Heart right ventricle (tissue), 16 donors: ENCODE results near the gene SALL3. TPM values are rescaled to one million over a fixed set of nuclear protein-coding genes. Genes with fewer than 3 reads are reported as not detected.

ENCODE experiments used
- ATAC-seq, 8 donors: fragments of 200-7000 bp; cut with Tn5 transposase; one replicate each; pipeline ENCODE4 v1.9.1; 2020; ENCODE audit warnings: mild to moderate bottlenecking in 8 of 8, moderate library complexity in 8 of 8, moderate number of reproducible peaks in 1 of 8
- DNase-seq, 2 donors: peaks; one replicate each; pipeline ENCODE4 v3.0.0-alpha.2; 2020
- H3K27ac ChIP-seq, 10 donors: fragments of 200-600 bp; sonication (generic) in 2 of 10; one replicate each; pipeline versions ENCODE4 v1.5.0 to v1.8.0; 2020 to 2022; ENCODE audit warnings: mild to moderate bottlenecking in 3 of 10
- H3K27me3 ChIP-seq, 7 donors: fragments of 200-600 bp; one replicate each; pipeline ENCODE4 v1.8.0; 2021 to 2022; ENCODE audit warnings: mild to moderate bottlenecking in 2 of 7
- H3K36me3 ChIP-seq, 9 donors: fragments of 200-600 bp; sonication (generic) in 1 of 9; one replicate each; pipeline versions ENCODE4 v1.5.0 to v1.8.0; 2020 to 2022; ENCODE audit warnings: mild to moderate bottlenecking in 2 of 9
- H3K4me1 ChIP-seq, 9 donors: fragments of 200-600 bp; sonication (generic) in 1 of 9; one replicate each; pipeline versions ENCODE4 v1.5.0 to v1.8.0; 2020 to 2022; ENCODE audit warnings: mild to moderate bottlenecking in 4 of 9
- H3K4me3 ChIP-seq, 10 donors: fragments of 200-600 bp; sonication (generic) in 2 of 10; one replicate each; pipeline versions ENCODE4 v1.5.0 to v1.8.0; 2020 to 2022; ENCODE audit warnings: mild to moderate bottlenecking in 7 of 10, moderate library complexity in 2 of 10
- H3K9me3 ChIP-seq, 11 donors: fragments of 200-600 bp in 10 of 11; sonication (generic) in 2 of 11; one replicate each; pipeline versions ENCODE4 v1.5.0 to v1.8.0; 2013 to 2022; ENCODE audit warnings: mild to moderate bottlenecking in 2 of 11, control low read depth in 1 of 11, moderate library complexity in 1 of 11
- WGBS, 2 donors: extraction: QIAGEN DNeasy Blood & Tissue Kit; methylation state at CpG; one replicate each; pipeline ENCODE4 v1.1.7; 2013; ENCODE audit warnings: inconsistent platforms in 1 of 2; 5-methylcytosine and 5-hydroxymethylcytosine counted together
- intact Hi-C, 10 donors: fragments of 100-400 bp; cut with DNase I; formaldehyde crosslinking; loops; one replicate each; pipeline versions ENCODE4 v1.11.1 to v1.14.2; 2022
- polyA plus RNA-seq, 2 donors: library from polyadenylated mRNA; stranded (reverse); fragments of 200-250 nt; gene quantifications; one replicate each; pipeline ENCODE4 v1.2.3, GENCODE V29; 2013
- total RNA-seq, 10 donors: library from RNA; stranded (reverse); fragmentation: NEBNext Ultra II Directional in 3 of 10; extraction: Animal tissue kit (Norgen Biotek cat#: 25700) in 3 of 10; gene quantifications; one replicate each; pipeline versions ENCODE4 v1.2.1 to v1.2.4, GENCODE V29; 2021 to 2023
- TF ChIP-seq, protein P1 (sequence below), 9 donors: fragments of 200-600 bp; sonication (generic) in 2 of 9; IDR thresholded peaks; one replicate each; pipeline versions ENCODE4 v1.5.0 to v1.8.0; 2021 to 2022; ENCODE audit warnings: antibody characterized with exemption in 9 of 9, mild to moderate bottlenecking in 5 of 9, moderate library complexity in 1 of 9
- donor health status: Arrhythmogenic right ventricular cardiomyopathy.
- donor health status: ischemic (EF 13 %, LVEDD 7.1; RV severe dilation, severe dysfunction).
- donor health status: healthy with polysubstance abuse.
- donor health status: DM: no; HTN: yes; CAD: no.
- donor health status: DM: no; HTN: no; CAD: no.
- donor health status: ischemic (EF 25% LVEDD 6.9; RV normal size, moderate dysfunction).
- donor health status: ischemic (EF 25% LVEDD 5.7; RV mildly dilated, moderate dysfunction).
- donor health status: healthy.
- donor health status: DM: yes; HTN: yes; CAD: no.
- donor health status: Ischemic cardiomyopathy.
- donor health status: ischemic (EF 35%, LVEDD 5.7; RV mildly dilated, moderate dysfunction).
- donor health status: nonischemic (EF 11% LVEDD 7.7; RV severe dilation, severe dysfunction).
- donor health status: DM: yes; HTN: yes; CAD: no.
- donor health status: PGD.
- donor health status: ischemic (EF 29% LVEDD 5.4; RV normal size, mild dysfunction).
- donor health status: nonischemic (EF 23%, LVEDD 6.1; RV moderate dilation, normal function).

Gene SALL3
- total and polyA plus RNA-seq, 12 donors: 0.06 to 1.2 (median 0.17) TPM; not detected in 1

DNA sequence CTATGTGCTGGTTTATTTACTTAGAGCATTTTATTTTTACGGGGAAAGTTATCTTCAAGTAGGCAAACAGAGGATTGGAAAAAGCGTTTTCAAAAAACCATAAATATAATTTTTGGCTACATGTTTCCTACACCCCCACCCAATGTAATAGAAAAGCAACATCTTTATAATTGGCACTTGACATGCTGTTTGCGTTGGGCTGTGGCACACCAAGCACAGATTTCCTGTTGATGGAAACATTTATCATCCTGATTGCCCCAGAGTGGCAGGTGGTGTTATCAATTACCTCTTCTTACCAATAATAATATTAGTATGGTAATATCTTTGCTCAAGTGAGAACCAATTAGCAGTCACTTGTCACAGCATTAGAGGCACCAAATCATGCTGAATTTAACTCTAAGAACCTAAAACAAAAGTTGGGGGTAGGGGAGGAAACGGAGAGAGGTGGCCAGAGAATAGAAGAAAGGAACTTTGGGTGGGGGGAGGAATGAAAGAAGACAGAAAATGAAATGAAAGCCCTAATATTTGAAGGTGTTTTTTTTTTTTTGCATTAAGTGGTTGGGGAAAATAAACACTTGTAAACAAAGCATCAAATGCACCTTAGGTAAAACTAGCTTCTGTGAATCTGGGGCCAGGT lies 3.8 kb upstream of the SALL3 start:
- no peaks in the 10 kb centered on the region for H3K9me3 ChIP-seq
- DNase-seq: no peak
- no peak overlapping the region for H3K27ac ChIP-seq
- H3K4me3 ChIP-seq: no peak overlapping the region
- TF ChIP-seq, protein P1, sequence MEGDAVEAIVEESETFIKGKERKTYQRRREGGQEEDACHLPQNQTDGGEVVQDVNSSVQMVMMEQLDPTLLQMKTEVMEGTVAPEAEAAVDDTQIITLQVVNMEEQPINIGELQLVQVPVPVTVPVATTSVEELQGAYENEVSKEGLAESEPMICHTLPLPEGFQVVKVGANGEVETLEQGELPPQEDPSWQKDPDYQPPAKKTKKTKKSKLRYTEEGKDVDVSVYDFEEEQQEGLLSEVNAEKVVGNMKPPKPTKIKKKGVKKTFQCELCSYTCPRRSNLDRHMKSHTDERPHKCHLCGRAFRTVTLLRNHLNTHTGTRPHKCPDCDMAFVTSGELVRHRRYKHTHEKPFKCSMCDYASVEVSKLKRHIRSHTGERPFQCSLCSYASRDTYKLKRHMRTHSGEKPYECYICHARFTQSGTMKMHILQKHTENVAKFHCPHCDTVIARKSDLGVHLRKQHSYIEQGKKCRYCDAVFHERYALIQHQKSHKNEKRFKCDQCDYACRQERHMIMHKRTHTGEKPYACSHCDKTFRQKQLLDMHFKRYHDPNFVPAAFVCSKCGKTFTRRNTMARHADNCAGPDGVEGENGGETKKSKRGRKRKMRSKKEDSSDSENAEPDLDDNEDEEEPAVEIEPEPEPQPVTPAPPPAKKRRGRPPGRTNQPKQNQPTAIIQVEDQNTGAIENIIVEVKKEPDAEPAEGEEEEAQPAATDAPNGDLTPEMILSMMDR (IDR thresholded peaks at IDR 0.05): no peak
- intact Hi-C loops: no loop called here
- H3K4me1 ChIP-seq: peaks cover 0 to 22% (median 17%) of the 10 kb centered on the region in 9 donors
- 19 to 27% methylated on average over 4 of the region's 4 CpGs for WGBS, 2 donors
- peaks cover 39 to 94% (median 93%) of the 10 kb centered on the region in 7 donors for H3K27me3 ChIP-seq
- no peaks in the 10 kb centered on the region for H3K36me3 ChIP-seq
- no peak for ATAC-seq

DNA sequence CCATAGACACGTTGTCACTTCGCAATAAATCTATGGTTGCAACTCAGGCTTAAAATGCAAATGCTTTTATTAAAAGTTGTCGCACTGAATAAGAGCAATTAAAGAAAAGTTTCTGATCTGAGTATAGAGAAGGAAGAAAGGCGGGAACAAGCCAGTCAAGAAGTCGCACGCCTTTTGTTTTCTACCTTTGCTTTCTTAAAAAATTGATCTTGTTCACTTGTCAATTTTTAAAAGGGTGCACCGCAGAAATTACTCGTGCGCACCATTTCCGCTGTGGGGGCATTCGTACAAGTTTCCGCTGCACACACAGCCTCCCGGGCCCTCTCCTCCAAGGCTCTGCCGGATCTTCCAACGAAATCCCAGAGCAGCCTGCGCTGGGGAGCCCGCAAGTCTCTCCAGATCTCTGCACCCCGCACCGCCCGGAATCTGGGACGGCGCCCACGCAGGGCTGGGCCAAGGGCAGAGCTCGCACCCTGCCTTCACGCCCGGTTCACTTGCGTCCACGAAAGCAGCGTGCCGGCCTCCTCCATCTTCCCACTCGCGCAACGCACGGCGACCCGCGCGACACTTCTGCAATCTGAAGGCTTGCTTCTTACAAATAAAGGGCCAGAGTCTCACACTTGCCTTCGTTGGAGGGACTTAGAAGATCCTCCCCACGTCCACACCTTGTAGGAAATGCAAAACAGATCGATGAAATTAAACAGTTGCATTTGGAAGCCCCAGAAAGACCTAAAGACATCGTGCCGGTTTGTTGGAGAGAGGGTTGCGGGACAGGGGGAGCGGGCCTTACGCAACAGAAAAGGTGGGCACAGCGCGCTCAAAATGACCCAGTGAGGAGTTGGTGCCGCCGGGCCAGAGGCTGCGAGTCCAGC lies 2.6 kb upstream of the SALL3 start:
- no peaks in the 10 kb centered on the region for H3K9me3 ChIP-seq
- DNase-seq (no peak), ATAC-seq (no peak)
- H3K27me3 ChIP-seq: peaks cover 44 to 96% (median 93%) of the 10 kb centered on the region in 7 donors
- 7 to 8% methylated on average over 51 of the region's 51 CpGs for WGBS, 2 donors
- H3K27ac ChIP-seq: no peak overlapping the region
- H3K4me1 ChIP-seq: peaks cover 0 to 29% (median 23%) of the 10 kb centered on the region in 9 donors
- H3K36me3 ChIP-seq: no peaks in the 10 kb centered on the region
- TF ChIP-seq, protein P1 (IDR thresholded peaks at IDR 0.05): no peak
- intact Hi-C loops: no loop called here
- H3K4me3 ChIP-seq: no peak overlapping the region

DNA sequence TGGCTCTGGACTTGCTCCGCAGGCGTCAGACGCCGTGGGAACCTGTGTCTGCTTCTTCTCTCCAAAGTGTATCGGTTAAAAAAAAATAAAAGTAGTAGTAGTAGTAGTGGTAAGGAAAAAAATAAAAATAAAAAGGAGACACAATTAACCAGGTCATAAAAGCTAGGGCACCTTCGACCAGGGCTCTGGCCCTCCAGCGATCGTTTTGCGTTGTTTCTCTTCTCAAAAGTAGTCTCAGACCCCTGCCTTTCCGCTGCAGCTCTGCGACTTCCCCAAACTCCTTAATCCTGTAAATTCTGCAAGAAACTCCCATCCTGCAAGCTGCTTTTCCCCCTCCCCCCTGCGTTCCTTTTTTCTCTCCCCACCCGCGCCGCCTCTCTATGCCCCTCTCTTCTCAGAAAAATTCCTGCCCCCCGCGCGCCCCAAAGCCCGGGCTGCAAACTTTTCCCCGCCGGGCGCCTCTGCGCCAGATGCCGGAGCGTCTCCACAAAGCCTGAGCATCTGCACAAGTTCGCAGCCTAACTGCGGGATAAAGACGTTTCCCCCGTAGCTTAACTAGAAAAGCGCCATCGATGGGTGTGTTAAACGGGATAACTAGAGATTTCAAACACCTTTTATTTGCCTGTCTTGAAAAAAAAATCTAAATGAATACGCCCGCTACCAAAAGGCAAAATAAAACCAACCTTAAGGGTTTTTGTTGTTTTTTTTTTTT lies 1.8 kb upstream of the SALL3 start:
- intact Hi-C loops: no loop called here
- Histone ChIP-seq H3K4me3 (no peak overlapping the region), H3K36me3 (no peaks in the 10 kb centered on the region), H3K4me1 (peaks cover 0 to 28% (median 23%) of the 10 kb centered on the region in 9 donors), H3K27me3 (peaks cover 51 to 96% (median 93%) of the 10 kb centered on the region in 7 donors), H3K27ac (no peak overlapping the region), H3K9me3 (no peaks in the 10 kb centered on the region)
- ATAC-seq (no peak), DNase-seq (no peak)
- TF ChIP-seq, protein P1 (IDR thresholded peaks at IDR 0.05): no peak
- WGBS, 2 donors: 3 to 4% methylated on average over 34 of the region's 34 CpGs
